GM12801 (cell line): Measurements from ENCODE around the gene PPP3CA.

Source experiments
- CTCF ChIP-seq: IDR thresholded peaks from one replicate; pipeline ENCODE4 v1.5.1; 2011; ENCODE audit warnings: control low read depth; ENCODE audit not compliant: insufficient read length; ENCODE audit errors: extremely low read depth

Gene PPP3CA

GRCh38 chr4:101009471-101009870 lies 337.9 kb downstream of the PPP3CA start:
- TF ChIP-seq CTCF: no peak

DNA sequence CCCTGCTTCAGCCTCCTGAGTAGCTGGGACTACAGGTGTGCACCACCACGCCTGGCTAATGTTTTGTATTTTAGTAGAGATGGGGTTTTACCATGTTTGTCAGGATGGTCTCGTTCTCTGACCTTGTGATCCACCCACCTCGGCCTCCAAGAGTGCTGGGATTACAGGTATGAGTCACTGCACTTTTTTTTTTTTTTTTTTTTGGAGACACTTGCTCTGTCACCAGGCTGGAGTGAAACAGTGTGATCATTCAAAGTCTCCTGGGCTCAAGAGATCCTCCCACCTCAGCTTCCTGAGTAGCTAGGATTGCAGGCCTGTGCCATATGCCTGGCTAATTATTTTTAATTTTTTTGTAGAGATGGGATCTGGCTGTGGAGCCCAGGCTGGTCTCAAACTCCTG lies 338.8 kb downstream of the PPP3CA start:
- TF ChIP-seq CTCF: no peak

- TF ChIP-seq CTCF: no peak
These were observed 341.7 kb downstream of the PPP3CA start for GRCh38 chr4:101005659-101006058.

DNA sequence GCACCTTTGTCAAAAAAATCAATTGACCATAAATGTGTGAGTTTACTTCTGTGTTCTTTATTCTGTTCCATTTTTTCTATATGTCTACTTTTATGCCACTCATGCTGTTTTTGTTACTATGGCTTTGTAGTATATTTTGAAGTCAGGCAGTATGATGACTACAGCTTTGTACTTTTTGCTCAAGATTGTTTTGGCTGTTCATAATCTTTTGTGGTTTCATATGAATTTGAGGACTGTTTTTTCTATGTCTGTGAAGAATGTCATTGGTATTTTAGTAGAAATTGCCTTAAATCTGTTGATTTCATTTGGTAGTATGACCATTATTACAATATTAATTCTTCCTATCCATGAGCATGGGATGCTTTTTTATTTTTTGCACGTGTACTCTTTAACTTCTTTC lies 346.8 kb downstream of the PPP3CA start:
- no peak for TF ChIP-seq CTCF

- no peak for TF ChIP-seq CTCF
These were observed 351.7 kb downstream of the PPP3CA start for GRCh38 chr4:100995671-100996070.

DNA sequence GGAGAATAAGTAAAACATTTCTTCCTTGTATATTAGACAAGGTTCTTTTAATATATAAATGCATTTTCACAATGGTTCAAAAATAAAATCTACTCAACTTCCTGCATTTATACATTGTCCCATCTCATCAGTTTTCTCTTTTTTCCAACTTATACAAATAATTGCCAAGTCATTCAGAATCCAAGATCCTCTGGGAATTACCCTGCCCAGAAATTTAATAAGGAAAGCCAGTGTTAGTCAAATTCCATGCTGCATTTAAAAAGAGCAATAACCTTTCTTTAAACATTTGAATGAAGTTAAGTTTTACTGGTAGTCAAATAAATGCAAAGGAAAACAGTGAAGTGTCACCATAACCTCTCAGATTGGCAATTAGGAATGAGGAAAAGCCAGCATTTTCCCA lies 357.9 kb downstream of the PPP3CA start:
- TF ChIP-seq CTCF: no peak

DNA sequence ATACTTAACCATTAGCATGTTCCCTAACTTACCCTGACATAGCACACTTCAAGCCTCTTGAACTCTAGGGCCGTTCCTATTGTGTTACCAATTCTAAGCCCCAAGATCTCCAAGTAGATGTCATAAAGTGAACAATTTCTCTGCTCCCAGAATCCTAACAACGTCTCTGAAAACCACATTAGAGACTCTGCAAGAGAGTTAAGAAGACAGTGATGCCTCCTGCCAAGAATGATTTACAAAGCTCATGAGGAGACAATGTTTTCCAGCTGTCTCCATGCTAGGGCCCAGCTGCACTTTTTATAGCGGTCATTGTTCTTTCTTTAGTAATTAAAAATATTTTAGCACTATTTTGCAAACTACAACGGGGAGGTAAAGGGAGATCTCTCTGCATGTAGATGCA lies 358.4 kb downstream of the PPP3CA start:
- no peak for TF ChIP-seq CTCF

- TF ChIP-seq CTCF: no peak
These were observed 360.9 kb downstream of the PPP3CA start for GRCh38 chr4:100986360-100986868.
